ENCODE data around the gene SCLT1.

DNA sequence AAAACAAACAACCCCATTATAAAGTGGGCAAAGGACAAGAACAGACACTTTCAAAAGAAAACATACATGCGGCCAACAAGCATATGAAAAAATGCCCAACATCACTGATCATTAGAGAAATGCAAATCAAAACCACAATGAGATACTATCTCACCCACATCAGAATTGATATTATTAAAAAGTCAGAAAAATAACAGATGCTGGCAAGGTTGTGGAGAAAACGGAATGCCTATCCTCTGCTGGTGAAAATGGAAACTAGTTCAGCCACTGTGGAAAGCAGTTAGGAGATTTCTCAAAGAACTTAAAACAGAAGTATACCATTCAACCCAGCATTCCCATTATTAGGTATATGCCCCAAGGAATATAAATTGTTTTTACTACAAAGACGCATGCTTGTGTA, 171.4 kb downstream of the SCLT1 start:
- TF ChIP-seq, protein P1, sequence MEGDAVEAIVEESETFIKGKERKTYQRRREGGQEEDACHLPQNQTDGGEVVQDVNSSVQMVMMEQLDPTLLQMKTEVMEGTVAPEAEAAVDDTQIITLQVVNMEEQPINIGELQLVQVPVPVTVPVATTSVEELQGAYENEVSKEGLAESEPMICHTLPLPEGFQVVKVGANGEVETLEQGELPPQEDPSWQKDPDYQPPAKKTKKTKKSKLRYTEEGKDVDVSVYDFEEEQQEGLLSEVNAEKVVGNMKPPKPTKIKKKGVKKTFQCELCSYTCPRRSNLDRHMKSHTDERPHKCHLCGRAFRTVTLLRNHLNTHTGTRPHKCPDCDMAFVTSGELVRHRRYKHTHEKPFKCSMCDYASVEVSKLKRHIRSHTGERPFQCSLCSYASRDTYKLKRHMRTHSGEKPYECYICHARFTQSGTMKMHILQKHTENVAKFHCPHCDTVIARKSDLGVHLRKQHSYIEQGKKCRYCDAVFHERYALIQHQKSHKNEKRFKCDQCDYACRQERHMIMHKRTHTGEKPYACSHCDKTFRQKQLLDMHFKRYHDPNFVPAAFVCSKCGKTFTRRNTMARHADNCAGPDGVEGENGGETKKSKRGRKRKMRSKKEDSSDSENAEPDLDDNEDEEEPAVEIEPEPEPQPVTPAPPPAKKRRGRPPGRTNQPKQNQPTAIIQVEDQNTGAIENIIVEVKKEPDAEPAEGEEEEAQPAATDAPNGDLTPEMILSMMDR (IDR thresholded peaks at IDR 0.05): no peak
- no peak for TF ChIP-seq POLR2A (IDR thresholded peaks at IDR 0.05)
